Skin of body (tissue), 2 donors: ENCODE data around the gene CORT. TPM values are rescaled to one million over a fixed set of nuclear protein-coding genes. Genes with fewer than 3 reads are reported as not detected.

Experiments used
- DNase-seq: peaks from one replicate; lab custom pipeline; 2025; lab: John Stamatoyannopoulos, UW
- total RNA-seq: library from RNA; depleted of rRNA; stranded (reverse); fragments of >200 nt; gene quantifications from one replicate; pipeline ENCODE4 v1.2.3, GENCODE V29; 2014

The CORT gene
- total RNA-seq, 1 donor from 2014 or later, result 0.49 TPM

DNA sequence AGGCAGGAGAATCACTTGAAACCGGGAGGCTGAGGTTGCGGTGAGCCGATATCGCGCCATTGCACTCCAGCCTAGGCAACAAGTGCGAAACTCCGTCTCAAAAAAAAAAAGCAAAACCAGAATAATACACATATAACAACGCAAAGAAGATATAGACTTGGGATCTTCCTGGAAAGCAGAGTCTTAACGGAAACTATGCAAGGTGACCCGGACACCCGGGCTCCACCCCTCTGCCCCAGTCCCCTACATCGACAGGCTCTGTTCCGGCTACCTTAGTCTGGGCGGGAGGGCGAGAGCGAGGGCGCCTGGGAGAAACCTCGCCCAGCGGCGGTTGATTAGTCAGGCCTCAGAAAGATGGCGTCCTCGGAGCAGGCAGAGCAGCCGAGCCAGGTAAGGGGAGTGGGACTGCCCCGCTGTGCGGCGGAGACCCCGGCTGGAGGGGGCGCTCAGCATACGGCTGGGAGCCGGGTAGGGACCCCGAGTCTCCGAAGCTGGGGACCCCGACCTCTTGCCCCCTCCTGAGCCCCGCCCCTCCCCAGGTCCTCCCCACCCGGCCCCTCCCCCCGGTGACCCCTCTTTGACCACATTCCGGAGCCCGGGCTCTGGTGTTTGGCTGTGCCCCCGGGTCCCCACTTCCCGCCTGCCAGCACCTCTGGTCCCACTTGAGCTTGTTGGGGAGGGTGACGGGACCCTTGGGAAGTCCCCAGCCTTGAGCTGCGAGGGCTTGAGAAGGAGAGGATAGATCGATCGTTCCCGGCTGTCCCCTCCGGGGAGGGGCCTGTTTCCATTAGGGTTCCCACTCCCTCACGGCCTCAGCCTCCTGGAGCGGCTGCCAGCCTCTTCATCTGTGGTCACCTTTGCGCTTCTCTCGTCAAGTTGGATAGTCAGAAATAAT is 25.0 kb downstream of the CORT start, which contains the start of gene PEX14:
PEX14 (plus strand) TSS at position 338 of the 895 bp plus-strand sequence; CDS start at position 355, 17 bp downstream.
- peak; percentile 81 for DNase-seq

DNA sequence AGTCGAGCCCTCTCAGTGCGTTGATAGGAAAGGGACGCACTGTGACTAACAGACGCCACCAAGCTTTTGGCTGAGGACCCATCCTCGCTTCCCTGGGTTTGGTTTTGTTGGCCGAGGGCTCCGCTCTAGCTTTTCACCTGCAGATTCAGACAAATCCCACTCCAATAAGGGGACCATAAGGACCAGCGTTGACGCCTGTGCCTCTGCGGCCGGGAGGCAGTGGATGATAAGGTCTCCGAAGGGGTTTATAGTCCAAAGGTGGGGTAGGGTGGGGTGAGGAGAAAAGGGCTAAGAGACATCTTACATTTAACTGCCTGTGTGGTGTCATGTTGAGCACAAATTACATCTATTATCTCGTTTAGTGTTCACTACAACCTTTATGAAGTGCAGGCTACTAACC is 25.7 kb downstream of the CORT start:
- DNase-seq, result no peak

GRCh38 chr1:10479296-10479695 is 29.5 kb downstream of the CORT start:
- DNase-seq, result no peak

GRCh38 chr1:10480614-10481013 is 30.8 kb downstream of the CORT start:
- DNase-seq, result no peak

DNA sequence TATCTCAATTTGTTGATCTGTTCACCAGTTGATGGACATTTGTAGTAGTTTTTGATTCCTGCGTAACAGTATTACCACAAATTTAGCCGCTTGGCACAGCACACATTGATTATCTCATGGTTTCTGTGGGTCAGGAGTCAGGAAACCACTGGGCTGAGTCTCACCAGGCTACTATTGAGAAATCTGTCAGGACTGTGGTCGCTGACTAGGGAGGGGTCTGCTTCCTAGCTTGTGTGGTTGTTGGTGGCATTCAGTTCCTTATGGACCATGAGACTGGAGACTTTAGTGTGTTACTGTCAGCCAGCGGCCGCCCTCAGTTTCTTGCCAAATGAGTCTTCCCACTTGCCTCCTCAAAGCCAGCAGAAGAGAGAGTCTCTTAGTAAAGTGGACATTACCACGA is 34.7 kb downstream of the CORT start:
- no peak for DNase-seq

GRCh38 chr1:10489291-10490055 is 39.6 kb downstream of the CORT start:
- DNase-seq, result no peak

DNA sequence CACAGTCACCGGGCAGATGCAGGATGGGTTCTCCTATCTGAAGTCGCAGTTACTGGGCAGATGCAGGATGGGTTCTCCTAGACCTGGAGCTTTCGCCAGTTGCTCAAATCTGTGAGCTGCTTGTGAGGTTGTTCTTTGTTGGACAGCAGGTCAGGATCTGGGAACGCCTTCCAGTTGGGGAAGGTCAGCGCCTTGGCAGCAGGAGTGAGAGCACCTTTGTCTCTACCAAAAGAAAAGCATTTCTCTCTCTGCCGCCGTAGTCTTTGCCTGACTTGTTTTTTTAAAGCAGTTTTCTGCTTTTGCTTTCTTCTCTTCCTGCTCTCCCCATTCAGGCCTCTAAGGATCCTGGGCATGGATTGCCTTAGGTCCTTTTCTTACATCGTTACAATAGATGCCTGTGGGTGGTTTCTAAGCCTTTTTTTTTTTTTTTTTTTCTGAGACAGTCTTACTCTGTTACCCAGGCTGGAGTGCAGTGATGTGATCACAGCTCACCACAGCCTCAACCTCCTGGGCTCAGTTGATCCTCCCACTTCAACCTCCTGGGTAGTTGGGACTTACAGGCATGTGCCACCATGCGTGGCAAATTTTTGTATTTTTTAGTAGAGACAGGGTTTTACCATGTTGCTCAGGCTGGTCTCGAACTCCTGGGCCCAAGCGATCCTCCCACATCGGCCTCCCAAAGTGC is 40.6 kb downstream of the CORT start:
- no peak for DNase-seq

- no peak for DNase-seq
Measured at GRCh38 chr1:10494418-10494753, 44.6 kb downstream of the CORT start.

DNA sequence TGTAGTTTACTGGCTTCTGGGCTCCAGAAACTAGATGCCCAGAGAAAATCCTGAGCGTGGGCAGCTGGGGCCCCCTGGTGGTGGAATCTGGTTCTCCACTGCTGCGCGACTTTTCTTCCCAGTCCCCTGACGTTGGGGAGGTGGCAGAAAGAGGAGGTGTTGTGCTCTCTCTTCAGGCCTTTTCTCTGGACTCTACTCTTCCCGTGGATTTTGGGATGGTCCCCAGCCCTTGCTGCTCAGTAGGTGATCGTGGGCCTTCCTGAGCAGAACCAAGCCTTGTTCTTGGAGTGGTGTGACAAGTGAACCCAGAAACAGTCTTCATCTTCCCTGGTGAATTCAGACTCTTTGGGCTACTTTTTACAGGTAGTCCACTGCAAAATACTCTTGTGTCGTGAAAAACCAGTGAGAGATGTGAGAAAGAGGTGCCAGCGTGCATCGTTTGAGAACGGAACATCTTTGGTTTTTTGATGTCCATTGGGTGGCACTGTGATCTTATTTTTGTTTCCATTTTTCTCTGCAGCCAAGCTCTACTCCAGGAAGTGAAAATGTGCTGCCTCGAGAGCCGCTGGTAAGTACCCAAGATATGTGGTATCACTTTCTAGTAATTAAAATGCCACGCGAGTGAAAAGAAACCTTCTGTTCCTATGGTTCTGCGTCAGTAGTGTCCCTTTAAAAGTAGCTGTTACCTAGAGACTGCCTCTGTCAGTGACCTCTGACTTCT is 45.1 kb downstream of the CORT start:
- peak; percentile 54 for DNase-seq

DNA sequence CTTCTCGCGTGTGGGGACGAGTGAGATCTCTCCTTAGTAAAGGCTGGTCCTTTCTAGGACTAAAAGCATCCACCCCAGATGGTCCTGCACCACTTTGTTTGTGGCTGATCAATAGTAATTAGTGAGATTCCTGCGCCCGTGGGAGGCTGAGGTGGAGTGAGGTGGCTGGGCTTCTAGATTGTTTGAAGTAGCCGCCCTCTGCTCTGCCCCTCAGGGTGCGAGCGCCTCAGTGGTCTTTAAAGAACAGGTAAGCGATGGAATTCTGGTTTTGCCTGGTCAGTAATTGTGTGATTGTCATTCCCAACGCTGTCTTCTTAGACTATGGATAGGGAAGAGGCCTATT is 45.6 kb downstream of the CORT start:
- no peak for DNase-seq

DNA sequence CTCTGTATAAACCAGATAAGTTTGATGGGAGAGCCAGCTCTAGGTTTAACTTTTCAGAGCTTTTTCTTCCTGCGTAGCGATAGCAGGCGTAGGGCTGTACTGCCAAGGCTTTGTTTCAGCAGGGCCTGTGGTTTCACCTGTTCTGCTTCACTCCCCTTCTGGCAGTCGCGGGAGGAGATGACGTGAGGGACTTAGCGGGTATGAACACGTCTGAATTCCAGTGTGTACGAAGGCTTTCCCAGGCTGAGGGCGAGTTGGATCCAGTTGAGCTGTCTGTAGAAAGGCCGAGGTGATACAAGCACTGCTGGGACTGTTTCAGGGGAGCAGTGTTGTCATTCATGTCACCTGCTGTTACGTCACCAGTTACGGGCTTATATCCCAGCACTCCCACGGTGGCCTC is 46.1 kb downstream of the CORT start:
- no peak for DNase-seq

DNA sequence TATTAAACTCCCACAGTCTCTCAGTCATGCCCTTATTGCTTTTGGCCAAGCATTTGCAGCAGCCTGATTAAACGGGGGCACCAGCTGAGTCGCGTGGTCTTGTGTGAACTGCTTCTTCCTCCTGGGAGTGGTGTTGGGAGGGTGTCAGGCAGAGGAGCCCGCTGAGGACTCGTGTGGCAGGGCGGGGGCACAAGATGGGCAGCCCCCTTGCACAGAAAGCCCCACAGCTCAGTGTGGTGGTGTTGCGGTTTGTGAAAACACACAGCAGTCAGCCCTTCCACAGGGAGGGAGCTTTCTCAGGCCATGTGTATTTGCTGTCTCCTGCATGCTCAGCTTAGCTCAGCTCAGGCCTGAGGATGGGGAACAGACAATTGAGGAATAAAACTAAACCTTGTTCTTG is 47.3 kb downstream of the CORT start:
- no peak for DNase-seq

DNA sequence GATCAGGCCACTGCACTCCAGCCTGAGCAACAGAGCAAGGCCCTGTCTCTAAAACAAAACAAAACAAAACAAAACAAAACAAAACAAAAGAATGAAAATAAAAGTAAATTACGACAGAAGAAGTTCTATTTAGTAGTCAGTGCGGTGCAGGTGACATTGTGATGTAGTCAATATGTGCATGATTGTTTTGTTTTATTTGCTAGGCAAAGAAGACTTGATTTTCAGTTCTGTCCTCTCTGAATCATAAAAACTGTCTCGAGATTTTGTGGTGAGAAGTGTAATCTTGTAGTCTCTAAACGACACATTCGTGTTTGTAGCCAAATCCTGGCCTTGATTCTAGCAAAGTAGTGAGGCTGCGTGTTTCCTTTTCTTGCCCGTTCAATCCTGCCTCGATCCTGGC is 48.4 kb downstream of the CORT start:
- DNase-seq, result no peak

Other genes starting within 250 kb of the CORT start
- 74.6 TPM for gene KIF1B, start 239.5 kb upstream of the CORT start, total RNA-seq
- gene PGD, start 51.0 kb upstream of the CORT start, total RNA-seq, result 59.5 TPM
- gene CENPS, start 19.6 kb upstream of the CORT start, total RNA-seq, result 4.2 TPM
- 20.6 TPM for gene DFFA, start 22.5 kb downstream of the CORT start, total RNA-seq
- 9.6 TPM for gene PEX14, start 24.9 kb downstream of the CORT start, total RNA-seq